ENCODE measurements around the gene C16orf87.

The C16orf87 gene

GRCh38 chr16:46751381-46751780 is 79.6 kb downstream of the C16orf87 start:
- DNase-seq: no peak

GRCh38 chr16:46748775-46749705 is 81.9 kb downstream of the C16orf87 start:
- DNase-seq: peak; percentile 69

GRCh38 chr16:46747777-46748651 is 83.0 kb downstream of the C16orf87 start, which contains the start of gene MYLK3:
TSS of gene MYLK3 (minus strand) at chr16:46748344. CDS start at chr16:46748193, 151 bp downstream.
- DNase-seq: no peak

GRCh38 chr16:46746821-46747776 is 83.9 kb downstream of the C16orf87 start:
- no peak for DNase-seq

Data from NCI-H1105 (cell line).